Islet precursor cell (in vitro differentiated cells): ENCODE measurements around the gene ETV4.

Experiments
- DNase-seq: peaks from one replicate; pipeline ENCODE4 v3.0.0-alpha.2; 2018

Gene ETV4

GRCh38 chr17:43546319-43547188, at the start of gene ETV4:
Gene ETV4 (minus strand): TSS chr17:43546340. CDS start chr17:43545617, 723 bp downstream.
- DNase-seq: peak; percentile 98

- no peak for DNase-seq
Measured at GRCh38 chr17:43595466-43595865, 49.3 kb upstream of the ETV4 start.

- peak; percentile 95 for DNase-seq
Measured at GRCh38 chr17:43591779-43592562, 45.8 kb upstream of the ETV4 start.

- DNase-seq: no peak
Measured at GRCh38 chr17:43591001-43591400, 44.9 kb upstream of the ETV4 start.

GRCh38 chr17:43588664-43589435, 42.7 kb upstream of the ETV4 start:
- DNase-seq: no peak

- no peak for DNase-seq
Measured at GRCh38 chr17:43588121-43588520, 42.0 kb upstream of the ETV4 start.

GRCh38 chr17:43587647-43588046, 41.5 kb upstream of the ETV4 start:
- no peak for DNase-seq

GRCh38 chr17:43584666-43585102, 38.5 kb upstream of the ETV4 start:
- peak; percentile 78 for DNase-seq

- no peak for DNase-seq
Measured at GRCh38 chr17:43583332-43583731, 37.2 kb upstream of the ETV4 start.

- no peak for DNase-seq
Measured at GRCh38 chr17:43581613-43582012, 35.5 kb upstream of the ETV4 start.

GRCh38 chr17:43581130-43581529, 35.0 kb upstream of the ETV4 start:
- DNase-seq: no peak

- peak; percentile 96 for DNase-seq
Measured at GRCh38 chr17:43579566-43580140, 33.5 kb upstream of the ETV4 start.

GRCh38 chr17:43578699-43579565, 32.8 kb upstream of the ETV4 start:
- DNase-seq: peak; percentile 89

- no peak for DNase-seq
Measured at GRCh38 chr17:43578404-43578698, 32.2 kb upstream of the ETV4 start.

GRCh38 chr17:43577664-43578403, 31.7 kb upstream of the ETV4 start:
- DNase-seq: no peak

- DNase-seq: peak; percentile 94
Measured at GRCh38 chr17:43576563-43577229, 30.6 kb upstream of the ETV4 start.

GRCh38 chr17:43574896-43575525, 28.9 kb upstream of the ETV4 start:
- DNase-seq: no peak

- no peak for DNase-seq
Measured at GRCh38 chr17:43574348-43574747, 28.2 kb upstream of the ETV4 start.

GRCh38 chr17:43573579-43574321, 27.6 kb upstream of the ETV4 start:
- no peak for DNase-seq
